Tibial nerve (tissue), 3 donors: Measurements from ENCODE around the gene ZFR.

Experiments used
- CTCF ChIP-seq, 5 experiments: fragments of 200-600 bp in 3 of 5; fragments of 450-650 bp in 2 of 5; sonication (generic) in 3 of 5; IDR thresholded peaks; one replicate each; pipeline ENCODE4 v1.5.1; 2016 to 2019; ENCODE audit warnings: antibody characterized with exemption in 5 of 5, mild to moderate bottlenecking in 3 of 5, moderate library complexity in 2 of 5
- POLR2A ChIP-seq, 2 donors: fragments of 450-650 bp; IDR thresholded peaks; one replicate each; pipeline ENCODE4 v1.6.1; 2017; ENCODE audit warnings: antibody characterized with exemption in 2 of 2, mild to moderate bottlenecking in 2 of 2, moderate library complexity in 2 of 2

- TF ChIP-seq CTCF (IDR thresholded peaks at IDR 0.05) (no peak), POLR2A (IDR thresholded peaks at IDR 0.05) (peak; percentile 82 to 86)
Observed at GRCh38 chr5:32444431-32445286, at the start of gene ZFR.
